ENCODE measurements around the gene COLQ.
"Not testable (repeated sequence)": the region's sequence is repeated elsewhere in the genome, so short reads cannot be mapped to it uniquely, and the experiment has no call there.

The COLQ gene

DNA sequence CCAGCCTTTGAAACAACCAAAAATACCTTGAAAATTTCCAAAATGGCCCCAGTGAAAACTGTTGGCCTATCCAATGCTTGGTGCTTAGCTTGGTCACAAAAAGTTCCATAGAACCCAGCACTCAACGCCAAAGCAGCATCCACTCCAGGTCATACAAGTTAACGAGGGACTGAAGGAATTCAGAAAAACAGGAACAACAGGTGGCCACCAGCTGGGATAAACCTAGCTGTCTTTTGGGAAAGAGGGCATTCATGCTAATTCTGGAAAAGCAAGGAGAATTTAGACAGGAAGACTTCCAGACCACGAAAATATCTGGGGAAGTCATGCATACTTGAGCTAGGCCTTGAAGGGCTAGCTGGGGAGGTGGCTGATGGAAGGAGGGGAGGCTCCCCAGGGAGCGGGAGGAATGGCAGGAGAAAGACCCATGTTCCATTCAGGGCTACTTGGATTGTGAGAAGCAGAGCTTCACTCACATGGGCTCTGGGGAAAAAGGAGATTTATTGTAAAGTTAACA is 28.6 kb downstream of the COLQ start:
- DNase-seq (ENCODE audit: low read depth in 2 of 2): no peak

- DNase-seq (ENCODE audit: low read depth in 2 of 2): no peak
These were observed 30.4 kb downstream of the COLQ start for GRCh38 chr3:15491143-15491542.

DNA sequence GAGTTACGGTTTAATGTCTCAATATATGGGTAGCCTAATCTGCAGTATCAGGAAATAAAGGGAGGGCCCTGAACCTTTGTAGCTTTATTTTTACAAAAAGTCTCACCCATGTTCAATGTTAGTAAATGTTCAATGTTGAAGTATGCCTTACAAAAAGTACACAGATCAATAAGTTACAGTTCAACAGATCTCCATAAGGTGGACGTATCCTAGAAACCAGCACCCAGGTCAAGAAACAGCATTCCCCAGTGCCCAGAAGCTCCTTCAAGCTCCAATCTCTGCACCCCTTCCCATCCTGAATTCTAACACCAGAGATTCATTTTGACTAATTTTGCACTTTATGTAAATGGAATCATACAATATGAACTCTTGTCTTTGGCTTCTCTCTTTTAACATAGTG is 31.3 kb downstream of the COLQ start:
- no peak for DNase-seq (ENCODE audit: low read depth in 2 of 2)

DNA sequence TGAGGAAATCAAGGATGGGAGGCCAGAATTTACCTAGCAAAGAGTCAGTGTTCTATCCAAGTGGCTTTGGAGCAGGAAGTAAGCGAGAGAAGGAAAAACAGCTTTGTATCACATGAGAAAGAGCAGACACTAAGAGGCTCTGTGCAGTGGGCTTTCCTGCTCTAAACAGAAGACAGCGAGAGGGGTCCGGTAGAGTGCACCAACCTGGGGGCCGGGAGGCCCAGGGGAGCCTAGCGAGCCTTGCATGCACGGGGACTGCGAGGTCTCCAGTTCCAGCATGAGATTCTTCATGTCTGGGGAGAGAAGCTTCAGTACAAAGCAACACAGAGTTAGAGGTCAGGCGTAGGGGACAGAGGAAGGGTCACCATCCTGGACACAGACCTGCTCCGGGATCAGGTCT is 33.5 kb downstream of the COLQ start:
- no peak for DNase-seq (ENCODE audit: low read depth in 2 of 2)

- no peak for DNase-seq (ENCODE audit: low read depth in 2 of 2)
These were observed 34.5 kb downstream of the COLQ start for GRCh38 chr3:15486979-15487378.

GRCh38 chr3:15486020-15486419 is 35.5 kb downstream of the COLQ start:
- DNase-seq (ENCODE audit: low read depth in 2 of 2): no peak

- not testable (repeated sequence) for DNase-seq (ENCODE audit: low read depth in 2 of 2)
These were observed 37.0 kb downstream of the COLQ start for GRCh38 chr3:15484551-15484950.

- no peak for DNase-seq (ENCODE audit: low read depth in 2 of 2)
These were observed 41.9 kb downstream of the COLQ start for GRCh38 chr3:15479400-15480224.

DNA sequence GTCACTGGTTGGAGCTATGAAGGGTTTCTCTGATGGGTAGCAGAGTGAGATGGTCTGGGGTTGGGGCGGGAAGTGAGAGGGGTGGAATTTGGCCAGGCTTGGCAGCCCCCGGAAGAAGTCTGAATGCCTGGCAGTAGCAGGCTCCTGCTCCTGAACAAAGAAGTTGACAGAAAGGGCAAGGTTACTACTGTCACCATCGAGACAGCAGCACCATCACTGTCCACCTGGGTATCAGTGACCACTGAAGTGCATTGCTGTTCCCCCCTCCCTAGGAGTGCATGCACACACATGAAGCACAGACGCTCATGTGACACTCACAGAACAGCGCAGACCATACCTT is 42.9 kb downstream of the COLQ start:
- no peak for DNase-seq (ENCODE audit: low read depth in 2 of 2)

GRCh38 chr3:15477951-15478639 is 43.4 kb downstream of the COLQ start:
- DNase-seq (ENCODE audit: low read depth in 2 of 2): no peak

GRCh38 chr3:15476378-15476777 is 45.1 kb downstream of the COLQ start:
- DNase-seq (ENCODE audit: low read depth in 2 of 2): no peak

GRCh38 chr3:15475161-15475560 is 46.3 kb downstream of the COLQ start:
- no peak for DNase-seq (ENCODE audit: low read depth in 2 of 2)

DNA sequence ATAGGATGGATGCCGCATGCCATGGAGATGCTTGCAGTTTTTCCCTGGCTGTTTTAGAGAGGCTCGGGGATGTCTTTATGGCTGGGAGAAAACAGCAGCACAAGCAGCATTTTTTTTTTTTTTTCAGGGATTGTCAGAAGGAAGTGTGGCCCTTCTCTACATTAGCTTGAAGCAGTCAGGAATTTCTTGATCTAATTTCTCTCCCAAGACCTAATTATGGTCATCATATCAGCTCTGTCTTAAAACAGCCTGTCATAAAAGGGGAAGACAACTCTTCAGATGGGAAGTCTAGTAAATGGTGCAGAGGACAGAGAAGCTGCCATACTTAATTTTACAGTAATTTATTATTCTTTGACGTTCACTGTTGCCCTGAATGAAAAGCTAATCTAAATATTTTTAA is 49.6 kb downstream of the COLQ start:
- DNase-seq (ENCODE audit: low read depth in 2 of 2): no peak

GRCh38 chr3:15470849-15471248 is 50.7 kb downstream of the COLQ start:
- DNase-seq (ENCODE audit: low read depth in 2 of 2): no peak

DNA sequence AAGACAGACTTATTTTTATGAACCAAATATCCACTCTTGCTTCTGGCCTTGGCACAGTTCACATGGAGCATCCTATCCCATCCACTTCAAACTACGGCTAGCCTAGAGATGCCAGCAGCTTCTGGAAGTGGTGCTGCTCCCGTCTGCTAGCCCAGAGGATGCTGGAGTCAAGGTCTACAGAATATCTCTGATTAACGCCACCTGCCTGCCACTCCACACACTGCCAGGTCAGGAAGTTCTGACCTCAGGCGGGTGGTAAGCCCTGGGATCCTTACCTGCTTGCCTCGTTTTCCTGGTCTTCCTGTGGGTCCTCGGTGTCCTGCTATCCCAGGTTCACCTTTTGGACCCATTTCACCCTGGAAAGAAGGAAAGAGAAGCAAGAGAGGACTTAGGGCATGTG is 51.2 kb downstream of the COLQ start:
- DNase-seq (ENCODE audit: low read depth in 2 of 2): no peak

DNA sequence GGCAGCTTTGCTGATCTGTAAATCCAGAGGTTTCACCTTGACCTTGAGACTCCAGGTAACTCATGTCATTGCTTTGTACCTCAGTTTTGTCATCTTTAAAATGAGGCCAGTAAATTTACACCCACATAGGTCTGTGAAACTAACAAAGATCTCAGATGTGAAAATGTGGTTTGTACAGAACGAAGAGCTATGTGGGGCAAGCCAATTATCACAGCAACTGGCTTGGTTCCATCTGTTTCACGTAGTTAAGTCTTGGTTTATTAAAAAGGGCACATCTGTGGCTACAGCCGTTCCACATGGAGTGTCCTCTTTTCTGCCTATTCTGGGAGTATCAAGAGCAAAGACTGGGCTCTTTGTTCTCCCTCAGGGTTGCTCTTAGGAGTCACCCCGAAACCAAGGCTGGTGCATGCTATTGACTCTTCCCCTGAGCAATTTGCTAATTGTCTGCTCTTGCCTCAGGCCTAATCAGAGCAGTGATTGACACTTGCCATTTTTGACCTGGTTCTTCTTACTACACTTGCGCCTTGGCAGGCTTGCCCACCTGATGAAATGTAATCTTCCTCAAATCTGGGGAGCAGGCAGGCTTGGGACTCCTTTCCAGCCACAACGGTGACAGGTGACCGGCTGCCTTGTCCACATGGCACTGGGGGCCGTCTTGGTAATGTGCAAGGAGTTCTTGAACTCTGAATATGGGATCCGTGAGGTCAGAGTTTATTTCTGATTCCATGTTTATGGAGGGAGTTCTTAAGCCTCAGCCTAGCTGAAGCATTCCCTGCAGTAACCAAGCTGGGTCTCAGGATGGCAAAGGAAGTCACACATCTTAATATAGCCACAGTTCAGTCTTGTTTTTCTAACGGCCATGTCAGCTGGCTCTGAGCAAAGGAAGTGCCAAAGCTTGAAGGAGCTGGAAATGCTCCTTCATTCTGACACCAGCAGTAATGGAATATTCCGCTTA is 54.0 kb downstream of the COLQ start:
- no peak for DNase-seq (ENCODE audit: low read depth in 2 of 2)

DNA sequence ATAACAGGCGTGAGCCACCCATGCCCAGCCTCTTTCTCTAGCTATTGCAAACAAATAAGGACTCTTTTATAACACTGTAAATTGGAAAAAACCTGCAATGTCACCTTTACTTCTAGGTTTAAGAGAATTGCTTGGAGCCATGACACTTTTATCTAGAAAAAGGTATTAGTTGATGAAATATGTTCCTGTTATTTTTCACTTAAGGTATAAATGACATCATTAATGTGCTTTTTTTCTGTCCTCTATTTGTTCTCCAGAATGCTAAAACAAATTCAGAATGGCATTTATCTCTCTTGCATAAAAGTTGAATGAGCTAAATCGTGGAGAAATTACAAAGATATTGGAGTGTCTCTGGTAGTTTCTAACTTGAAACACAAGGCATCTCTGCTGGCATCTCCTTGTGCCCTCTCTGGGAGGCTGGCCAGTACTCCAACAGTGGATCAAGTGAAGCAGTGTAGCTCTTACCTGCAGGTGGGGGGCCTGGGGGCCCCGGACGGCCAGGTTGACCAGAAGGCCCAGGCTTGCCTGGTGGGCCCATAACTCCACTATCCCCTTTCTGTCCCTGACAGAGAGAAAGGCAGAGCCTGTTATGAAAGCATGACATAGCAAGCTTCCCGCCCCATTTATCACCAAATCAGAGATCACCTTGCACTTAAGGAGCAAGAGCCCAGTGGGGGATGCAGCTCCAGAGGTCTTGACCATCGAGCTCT is 55.5 kb downstream of the COLQ start:
- no peak for DNase-seq (ENCODE audit: low read depth in 2 of 2)

DNA sequence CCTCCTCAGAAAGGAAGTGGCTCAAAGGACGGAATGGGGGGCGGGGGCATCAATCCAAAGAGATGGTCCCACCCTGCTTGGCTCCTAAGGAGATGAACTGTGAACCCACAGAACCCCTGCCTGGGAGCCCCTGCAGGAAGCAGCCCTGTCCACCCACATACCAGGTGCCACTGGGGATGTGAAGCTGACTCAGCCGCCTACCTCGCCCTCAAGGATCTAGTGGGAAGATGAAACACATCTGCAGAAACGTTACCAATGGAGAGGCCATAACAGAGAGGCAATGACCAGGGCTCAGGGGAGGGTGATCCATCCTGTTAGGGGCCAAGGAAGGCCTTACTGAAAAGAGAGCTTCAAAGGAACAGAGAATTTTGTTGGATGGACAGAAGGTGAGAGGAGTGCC is 59.1 kb downstream of the COLQ start:
- no peak for DNase-seq (ENCODE audit: low read depth in 2 of 2)

GRCh38 chr3:15460891-15461531 is 60.5 kb downstream of the COLQ start:
- no peak for DNase-seq (ENCODE audit: low read depth in 2 of 2)

DNA sequence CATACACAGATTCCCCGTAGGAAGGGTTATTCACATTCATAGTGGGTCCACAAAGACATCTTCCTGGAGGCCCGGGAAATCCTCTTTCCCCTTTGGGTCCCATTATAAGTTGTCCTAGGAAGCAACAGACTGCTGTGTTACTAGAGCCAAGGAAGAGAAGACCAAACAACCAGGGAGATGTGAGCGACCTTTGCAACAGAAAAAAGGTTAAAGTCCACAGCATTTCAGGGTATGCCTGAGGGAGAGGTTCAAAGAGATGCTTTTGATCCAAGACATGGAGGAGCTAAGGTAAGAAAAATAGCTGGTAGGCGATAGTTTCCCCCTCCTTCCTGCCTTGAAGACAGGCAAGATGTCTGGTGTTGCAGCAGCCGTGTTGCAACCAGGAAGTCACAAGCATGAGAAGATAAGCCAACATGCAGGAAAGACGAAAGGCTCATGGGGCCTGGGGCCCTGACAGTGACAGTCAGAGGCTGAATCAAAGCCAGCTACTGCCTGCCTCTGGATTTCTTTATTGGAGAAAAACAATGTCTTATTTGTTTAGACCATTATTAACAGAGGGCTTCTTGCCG is 63.2 kb downstream of the COLQ start:
- no peak for DNase-seq (ENCODE audit: low read depth in 2 of 2)

DNA sequence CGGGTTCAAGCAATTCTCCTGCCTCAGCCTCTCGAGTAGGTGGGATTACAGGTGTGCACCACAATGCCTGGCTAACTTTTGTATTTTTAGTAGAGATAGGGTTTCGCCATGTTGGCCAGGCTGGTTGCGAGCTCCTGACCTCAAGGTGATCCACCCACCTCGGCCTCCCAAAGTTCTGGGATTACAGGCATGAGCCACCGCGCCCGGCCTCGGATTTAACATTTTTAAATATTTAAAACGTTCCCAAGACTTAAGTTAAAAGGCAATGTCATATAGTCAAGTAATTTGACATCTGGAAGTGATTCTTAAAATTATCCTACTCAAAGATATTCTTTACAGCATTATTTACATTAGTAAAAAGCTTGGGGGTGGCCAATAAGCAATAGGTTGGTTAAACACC is 64.6 kb downstream of the COLQ start:
- not testable (repeated sequence) for DNase-seq (ENCODE audit: low read depth in 2 of 2)
